Calu3 (cell line): ENCODE data around the gene CATSPERB. TPM values are rescaled to one million over a fixed set of nuclear protein-coding genes. Genes with fewer than 3 reads are reported as not detected.

Experiments
- BruUV-seq: library from RNA; stranded (reverse); fragments of 400-500 nt; replicated peaks from 2 replicates; lab custom pipeline; 2021; lab: Mats Ljungman, UMichigan
- CTCF ChIA-PET: fragments of 300-600 bp; sonication (Branson Sonifier 250); formaldehyde crosslinking; loops from one replicate; lab custom pipeline; 2022; ENCODE audit warnings: antibody characterized with exemption; lab: Charles Lee
- DNase-seq: peaks from one replicate; pipeline ENCODE4 v3.0.0; 2022
- H3K27ac Mint-ChIP-seq: one replicate; pipeline ENCODE4 v1.8.0; 2022; ENCODE audit warnings: mixed read lengths; ENCODE audit not compliant: unreplicated experiment
- H3K27me3 Mint-ChIP-seq: one replicate; pipeline ENCODE4 v1.8.0; 2022; ENCODE audit warnings: mixed read lengths; ENCODE audit not compliant: unreplicated experiment
- H3K36me3 Mint-ChIP-seq: one replicate; pipeline ENCODE4 v1.8.0; 2022; ENCODE audit warnings: mild to moderate bottlenecking, moderate library complexity, mixed read lengths; ENCODE audit not compliant: insufficient read depth, unreplicated experiment
- H3K4me1 Mint-ChIP-seq: one replicate; pipeline ENCODE4 v1.8.0; 2022; ENCODE audit warnings: mild to moderate bottlenecking, low read depth, mixed read lengths; ENCODE audit not compliant: unreplicated experiment
- H3K4me3 Mint-ChIP-seq: one replicate; pipeline ENCODE4 v1.8.0; 2022; ENCODE audit warnings: mild to moderate bottlenecking, low read depth, moderate library complexity, mixed read lengths; ENCODE audit not compliant: unreplicated experiment
- H3K9me3 Mint-ChIP-seq: one replicate; pipeline ENCODE4 v1.8.0; 2022; ENCODE audit warnings: low read depth, mixed read lengths; ENCODE audit not compliant: unreplicated experiment
- intact Hi-C: fragments of 100-400 bp; cut with micrococcal nuclease; formaldehyde crosslinking; loops from one replicate; pipeline ENCODE4 v1.10.0; 2022; ENCODE audit not compliant: unreplicated experiment
- total RNA-seq: library from RNA; stranded (reverse); gene quantifications from 2 replicates; pipeline ENCODE4 v1.2.3, GENCODE V29; 2022
- TF ChIP-seq, protein P1 (sequence below): fragments of 200-600 bp; IDR thresholded peaks from one replicate; pipeline ENCODE4 v1.8.0; 2022; ENCODE audit warnings: antibody characterized with exemption; ENCODE audit not compliant: unreplicated experiment

The CATSPERB gene
- total RNA-seq, 1 experiment from 2014 or later = 10.2 TPM

DNA sequence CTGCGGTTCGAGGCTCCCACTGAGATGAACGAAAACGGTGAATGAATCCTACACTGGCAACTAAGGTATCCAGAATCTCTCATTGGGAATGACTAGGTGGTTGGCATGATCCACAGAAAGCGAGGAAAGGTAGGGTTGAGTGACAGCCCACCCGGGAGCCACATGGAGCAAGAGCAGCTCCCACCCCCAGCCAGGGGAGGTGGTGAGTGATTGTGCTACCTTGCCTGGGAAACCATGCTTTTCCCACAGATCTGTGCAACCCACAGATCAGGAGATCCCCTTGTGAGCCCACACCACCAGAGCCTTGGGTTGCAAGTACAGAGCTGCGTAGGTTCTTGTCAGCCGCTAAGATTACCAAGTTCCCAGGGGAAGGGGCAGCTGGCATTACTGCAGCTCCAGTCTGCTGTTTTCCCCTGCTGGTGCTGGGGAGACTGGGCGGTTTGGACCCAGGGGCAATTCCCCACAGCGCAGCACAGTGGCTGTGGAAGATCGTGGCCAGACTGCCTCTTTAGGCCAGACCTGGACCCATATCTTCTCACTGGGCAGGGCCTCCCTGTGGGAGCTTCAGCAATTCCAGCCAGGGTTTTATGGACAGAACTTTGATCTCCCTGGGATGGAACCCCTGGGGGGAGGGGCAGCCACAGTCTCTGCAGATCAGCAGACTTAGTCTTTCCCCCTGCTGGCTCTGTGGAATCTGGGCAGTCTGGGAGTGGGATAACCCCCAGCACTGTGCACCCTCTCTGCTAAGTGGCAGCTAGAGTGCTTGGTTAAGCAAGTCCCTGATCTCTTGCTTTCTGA is 177.2 kb downstream of the CATSPERB start:
- H3K4me1 Mint-ChIP-seq = peaks cover 11% of the 10 kb centered on the region
- no TSS peak for BruUV-seq
- no peak overlapping the region for H3K27ac Mint-ChIP-seq
- intact Hi-C loops = no loop called here
- H3K27me3 Mint-ChIP-seq = peaks cover 10% of the 10 kb centered on the region
- TF ChIP-seq, protein P1, sequence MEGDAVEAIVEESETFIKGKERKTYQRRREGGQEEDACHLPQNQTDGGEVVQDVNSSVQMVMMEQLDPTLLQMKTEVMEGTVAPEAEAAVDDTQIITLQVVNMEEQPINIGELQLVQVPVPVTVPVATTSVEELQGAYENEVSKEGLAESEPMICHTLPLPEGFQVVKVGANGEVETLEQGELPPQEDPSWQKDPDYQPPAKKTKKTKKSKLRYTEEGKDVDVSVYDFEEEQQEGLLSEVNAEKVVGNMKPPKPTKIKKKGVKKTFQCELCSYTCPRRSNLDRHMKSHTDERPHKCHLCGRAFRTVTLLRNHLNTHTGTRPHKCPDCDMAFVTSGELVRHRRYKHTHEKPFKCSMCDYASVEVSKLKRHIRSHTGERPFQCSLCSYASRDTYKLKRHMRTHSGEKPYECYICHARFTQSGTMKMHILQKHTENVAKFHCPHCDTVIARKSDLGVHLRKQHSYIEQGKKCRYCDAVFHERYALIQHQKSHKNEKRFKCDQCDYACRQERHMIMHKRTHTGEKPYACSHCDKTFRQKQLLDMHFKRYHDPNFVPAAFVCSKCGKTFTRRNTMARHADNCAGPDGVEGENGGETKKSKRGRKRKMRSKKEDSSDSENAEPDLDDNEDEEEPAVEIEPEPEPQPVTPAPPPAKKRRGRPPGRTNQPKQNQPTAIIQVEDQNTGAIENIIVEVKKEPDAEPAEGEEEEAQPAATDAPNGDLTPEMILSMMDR = no peak
- H3K4me3 Mint-ChIP-seq = no peak overlapping the region
- H3K36me3 Mint-ChIP-seq = no peaks in the 10 kb centered on the region
- DNase-seq = no peak
- no peaks in the 10 kb centered on the region for H3K9me3 Mint-ChIP-seq
- CTCF ChIA-PET = no interaction called here

DNA sequence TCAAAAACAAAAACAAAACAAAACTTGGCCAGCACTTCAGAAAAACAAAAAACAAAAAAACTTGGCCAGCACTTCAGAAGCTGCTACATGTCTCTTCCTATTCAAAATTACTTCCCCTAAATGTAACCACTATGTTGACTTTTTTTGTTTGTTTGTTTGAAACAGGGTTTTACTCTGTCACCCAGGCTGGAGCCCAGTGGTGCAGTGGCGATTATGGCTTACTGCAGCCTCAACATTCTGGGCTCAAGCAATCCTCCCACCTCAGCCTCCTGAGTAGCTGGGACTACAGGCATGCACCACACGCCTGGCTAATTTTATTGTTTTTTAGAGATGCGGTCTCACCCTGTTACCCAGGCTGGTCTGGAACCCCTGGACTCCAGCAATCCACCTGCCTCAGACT is 183.8 kb downstream of the CATSPERB start:
- Mint-ChIP-seq H3K27me3 (no peaks in the 10 kb centered on the region), H3K4me1 (no peaks in the 10 kb centered on the region), H3K4me3 (no peak overlapping the region), H3K9me3 (no peaks in the 10 kb centered on the region), H3K36me3 (no peaks in the 10 kb centered on the region), H3K27ac (no peak overlapping the region)
- no peak for DNase-seq
- intact Hi-C loops = no loop called here
- BruUV-seq = no TSS peak
- CTCF ChIA-PET = no interaction called here
- TF ChIP-seq, protein P1 = no peak

DNA sequence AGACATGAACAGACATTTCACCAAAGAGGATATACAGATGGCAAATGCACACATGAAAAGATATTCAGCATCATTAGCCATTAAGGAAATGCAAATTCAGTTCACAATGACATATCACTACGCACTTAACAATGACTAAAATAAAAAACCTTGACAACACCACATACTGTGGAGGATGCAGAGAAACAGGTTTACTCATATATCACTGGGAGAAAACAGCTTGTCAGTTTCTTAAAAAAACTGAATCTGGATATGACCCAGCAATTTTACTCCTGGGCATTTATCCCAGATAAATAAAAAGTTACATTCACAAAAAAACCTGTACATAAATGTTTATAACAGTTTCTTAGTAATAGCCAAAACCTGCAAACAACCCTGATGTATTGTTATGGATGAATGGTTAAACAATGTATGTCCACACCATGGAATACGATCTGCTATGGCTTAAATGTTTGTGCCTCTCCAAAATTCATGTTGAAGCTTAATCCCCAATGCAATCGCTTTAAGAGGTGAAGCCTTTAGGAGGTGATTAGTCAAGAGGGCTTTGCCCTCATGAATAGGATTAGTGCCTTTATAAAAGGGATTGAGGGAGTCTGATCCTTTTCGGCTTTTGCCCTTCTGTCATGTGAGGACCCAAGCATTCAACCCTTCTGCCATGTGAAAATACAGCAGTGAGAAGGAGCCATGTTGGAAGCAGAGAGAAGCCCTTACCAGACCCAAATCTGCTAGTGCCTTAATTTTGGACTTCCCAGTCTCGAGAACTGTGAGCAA is 185.8 kb downstream of the CATSPERB start:
- intact Hi-C loops = no loop called here
- TF ChIP-seq, protein P1 = no peak
- Mint-ChIP-seq H3K4me1 (no peaks in the 10 kb centered on the region), H3K27ac (no peak overlapping the region), H3K4me3 (no peak overlapping the region), H3K9me3 (peaks cover 9% of the 10 kb centered on the region), H3K36me3 (no peaks in the 10 kb centered on the region), H3K27me3 (no peaks in the 10 kb centered on the region)
- no peak for DNase-seq
- BruUV-seq = no TSS peak
- CTCF ChIA-PET = no interaction called here

DNA sequence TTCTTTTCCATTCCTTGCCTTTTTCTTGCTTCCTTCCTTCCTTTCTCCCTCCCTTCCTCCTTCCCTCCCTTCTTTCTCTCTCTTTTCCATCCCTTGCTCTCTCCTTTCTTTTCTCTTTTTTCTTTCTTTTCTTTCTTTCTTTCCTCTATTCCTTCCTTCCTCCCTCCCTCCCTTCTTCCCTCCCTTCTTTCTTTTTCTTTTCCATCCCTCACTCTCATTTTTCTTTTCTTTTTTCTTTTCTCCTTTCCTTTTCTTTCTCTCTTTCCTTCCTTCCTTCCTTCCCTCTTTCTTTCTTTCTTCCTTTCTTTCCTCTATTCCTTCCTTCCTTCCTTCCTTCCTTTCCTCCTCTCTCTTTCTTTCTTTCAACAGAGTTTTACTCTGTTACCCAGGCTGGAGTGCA is 186.7 kb downstream of the CATSPERB start:
- no peak overlapping the region for H3K27ac Mint-ChIP-seq
- H3K36me3 Mint-ChIP-seq = no peaks in the 10 kb centered on the region
- BruUV-seq = no TSS peak
- peaks cover 11% of the 10 kb centered on the region for H3K9me3 Mint-ChIP-seq
- no peak for DNase-seq
- H3K27me3 Mint-ChIP-seq = no peaks in the 10 kb centered on the region
- no peak overlapping the region for H3K4me3 Mint-ChIP-seq
- TF ChIP-seq, protein P1 = no peak
- intact Hi-C loops = no loop called here
- CTCF ChIA-PET = no interaction called here
- no peaks in the 10 kb centered on the region for H3K4me1 Mint-ChIP-seq
